ENCODE data around the gene NRTN.

DNA sequence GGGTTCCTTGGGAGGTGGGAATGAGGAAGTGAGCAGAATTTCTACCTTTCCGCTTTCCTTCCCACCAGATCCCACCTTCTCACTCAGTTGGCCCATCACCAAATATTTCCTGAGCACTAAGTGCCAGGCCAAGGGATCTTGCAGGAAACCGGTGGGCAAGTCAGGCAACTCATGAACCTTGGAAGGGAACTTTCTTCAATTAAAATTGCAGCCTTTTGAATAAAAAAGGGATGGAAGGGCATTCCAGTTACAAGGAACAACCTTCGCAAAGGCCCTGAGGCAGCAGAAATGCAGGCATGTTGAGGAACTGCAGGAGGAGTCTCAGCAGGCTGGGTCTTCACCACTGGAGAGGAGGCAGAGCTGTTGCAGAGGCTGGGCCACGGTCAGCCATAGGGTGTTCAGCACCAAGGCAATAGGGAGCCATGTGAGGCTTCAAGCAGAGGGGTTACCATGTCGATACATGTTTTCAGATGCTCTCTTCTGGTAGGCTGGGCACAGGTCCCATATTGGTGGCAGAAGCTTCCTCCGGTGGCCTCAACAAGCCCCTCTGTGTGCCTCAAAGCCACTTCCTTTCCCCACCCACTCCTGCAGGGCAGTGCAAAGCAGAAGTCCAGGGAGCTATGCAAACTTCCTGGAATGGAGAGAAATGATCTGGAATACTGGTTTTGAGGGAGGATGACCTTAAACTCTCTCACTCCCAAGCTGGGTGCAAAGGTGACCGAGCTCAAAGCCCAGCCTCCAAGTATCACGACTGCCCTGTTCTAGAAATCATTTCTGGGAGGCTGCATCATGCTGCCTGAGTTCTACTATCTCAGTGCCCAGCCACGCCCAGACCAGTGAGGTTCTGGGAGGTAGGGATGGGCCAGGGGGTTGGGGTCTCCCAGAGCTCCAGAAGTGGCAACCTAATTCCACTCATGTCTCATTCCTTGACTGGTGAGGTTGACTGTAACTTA is 34.5 kb downstream of the NRTN start, which contains the start of gene FUT6:
- TF ChIP-seq POLR2A (IDR thresholded peaks at IDR 0.05), result no peak
- TF ChIP-seq, protein P1, sequence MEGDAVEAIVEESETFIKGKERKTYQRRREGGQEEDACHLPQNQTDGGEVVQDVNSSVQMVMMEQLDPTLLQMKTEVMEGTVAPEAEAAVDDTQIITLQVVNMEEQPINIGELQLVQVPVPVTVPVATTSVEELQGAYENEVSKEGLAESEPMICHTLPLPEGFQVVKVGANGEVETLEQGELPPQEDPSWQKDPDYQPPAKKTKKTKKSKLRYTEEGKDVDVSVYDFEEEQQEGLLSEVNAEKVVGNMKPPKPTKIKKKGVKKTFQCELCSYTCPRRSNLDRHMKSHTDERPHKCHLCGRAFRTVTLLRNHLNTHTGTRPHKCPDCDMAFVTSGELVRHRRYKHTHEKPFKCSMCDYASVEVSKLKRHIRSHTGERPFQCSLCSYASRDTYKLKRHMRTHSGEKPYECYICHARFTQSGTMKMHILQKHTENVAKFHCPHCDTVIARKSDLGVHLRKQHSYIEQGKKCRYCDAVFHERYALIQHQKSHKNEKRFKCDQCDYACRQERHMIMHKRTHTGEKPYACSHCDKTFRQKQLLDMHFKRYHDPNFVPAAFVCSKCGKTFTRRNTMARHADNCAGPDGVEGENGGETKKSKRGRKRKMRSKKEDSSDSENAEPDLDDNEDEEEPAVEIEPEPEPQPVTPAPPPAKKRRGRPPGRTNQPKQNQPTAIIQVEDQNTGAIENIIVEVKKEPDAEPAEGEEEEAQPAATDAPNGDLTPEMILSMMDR (IDR thresholded peaks at IDR 0.05), result no peak

Data from body of pancreas (tissue), 4 donors.